HepG2 (cell line): ENCODE results near the gene PLCB4. TPM values are rescaled to one million over a fixed set of nuclear protein-coding genes. Genes with fewer than 3 reads are reported as not detected.

Source experiments
- ATAC-seq: fragments of 200-7000 bp; cut with Tn5 transposase; 3 replicates; pipeline ENCODE4 v1.9.1; 2020; ENCODE audit warnings: mild to moderate bottlenecking, moderate library complexity
- BruUV-seq: library from RNA; stranded (reverse); fragments of 400-500 nt; replicated peaks from 2 replicates; lab custom pipeline; 2021; lab: Mats Ljungman, UMichigan
- CTCF ChIA-PET: fragments of 300-600 bp; formaldehyde crosslinking; extraction: SDS; loops from one replicate; lab custom pipeline; 2021; ENCODE audit warnings: low total read pairs, inconsistent platforms, low intra/inter-chr PET ratio; lab: Yijun Ruan, JAX
- POLR2A ChIA-PET: fragments of 350-600 bp; sonication (Branson Sonifier 250); formaldehyde crosslinking; loops from one replicate; lab custom pipeline; 2020; ENCODE audit warnings: antibody characterized with exemption, inconsistent platforms; lab: Yijun Ruan, JAX
- DNase-seq: peaks from one replicate; pipeline ENCODE4 v3.0.0-alpha.2; 2015; ENCODE audit warnings: low spot score
- FAIRE-seq: peaks from 3 replicates; lab custom pipeline; 2011; peaks lifted over from hg19 to GRCh38; lab: Jason Lieb, UNC
- H2AFZ ChIP-seq: one replicate; pipeline ENCODE4 v1.6.1; 2011; ENCODE audit warnings: low read length, inconsistent platforms
- H3K27ac ChIP-seq: fragments of 300-600 bp; 3 replicates; pipeline ENCODE4 v1.8.0; 2011; ENCODE audit warnings: mixed run types, mild to moderate bottlenecking, mixed read lengths, low read length, inconsistent platforms; ENCODE audit not compliant: insufficient read depth; ENCODE audit errors: extremely low read length
- H3K27me3 ChIP-seq, 2 experiments: fragments of 200-600 bp in 1 of 2; 2 replicates in 1 of 2; 3 replicates in 1 of 2; pipeline versions ENCODE4 v1.6.0 to v1.8.0; 2011; ENCODE audit warnings: low read length in 2 of 2, mild to moderate bottlenecking in 2 of 2, moderate library complexity in 2 of 2, inconsistent platforms in 1 of 2; ENCODE audit not compliant: insufficient read depth in 2 of 2, control insufficient read depth in 1 of 2
- H3K36me3 ChIP-seq, 2 experiments: fragments of 200-600 bp in 1 of 2; replicated peaks in 1 of 2; 2 replicates in 1 of 2; 3 replicates in 1 of 2; pipeline versions ENCODE4 v1.5.1 to v1.8.0; 2011; ENCODE audit warnings: low read length in 2 of 2, inconsistent platforms in 1 of 2; ENCODE audit not compliant: insufficient read depth in 2 of 2, control insufficient read depth in 1 of 2
- H3K4me1 ChIP-seq: 2 replicates; pipeline ENCODE4 v1.5.1; 2012; ENCODE audit warnings: low read length, inconsistent platforms; ENCODE audit not compliant: insufficient read depth
- H3K4me2 ChIP-seq: 2 replicates; pipeline ENCODE4 v1.6.0; 2011; ENCODE audit warnings: low read depth, low read length, inconsistent platforms
- H3K4me3 ChIP-seq, 3 experiments: fragments of 200-600 bp in 1 of 3; sonication (generic), shearing (Covaris generic) in 1 of 3; replicated peaks in 1 of 3; 2 replicates each; pipeline ENCODE4 v1.5.1; 2011 to 2016; ENCODE audit warnings: low read length in 3 of 3, inconsistent platforms in 2 of 3, low read depth in 2 of 3, mild to moderate bottlenecking in 2 of 3, control low read depth in 1 of 3, mixed read lengths in 1 of 3; ENCODE audit not compliant: insufficient read depth in 1 of 3
- H3K79me2 ChIP-seq: one replicate; pipeline ENCODE4 v1.6.1; 2011; ENCODE audit warnings: low read length, inconsistent platforms; ENCODE audit not compliant: insufficient read depth
- H3K9ac ChIP-seq: 2 replicates; pipeline ENCODE4 v1.6.0; 2011; ENCODE audit warnings: mild to moderate bottlenecking, low read depth, low read length, inconsistent platforms; ENCODE audit not compliant: insufficient read depth
- H3K9me3 ChIP-seq: 2 replicates; pipeline ENCODE4 v1.5.1; 2012; ENCODE audit warnings: mild to moderate bottlenecking, low read length
- H4K20me1 ChIP-seq: 2 replicates; pipeline ENCODE4 v1.6.0; 2011; ENCODE audit warnings: inconsistent platforms, mild to moderate bottlenecking, low read length, moderate library complexity; ENCODE audit not compliant: insufficient read depth
- ASH2L ChIP-seq: fragments of 300-600, 200-600 bp; sonication (generic); IDR thresholded peaks from 2 replicates; pipeline ENCODE4 v1.7.0; 2017; ENCODE audit warnings: low read depth, mild to moderate bottlenecking, moderate library complexity, mixed read lengths, low read length; ENCODE audit not compliant: insufficient read length
- ZNF7 ChIP-seq: IDR thresholded peaks from 2 replicates; pipeline ENCODE4 v1.6.1; 2016; ENCODE audit warnings: missing biosample characterization, missing genetic modification reagents
- ZNF75D ChIP-seq: sonication (generic); formaldehyde crosslinking; IDR thresholded peaks from 2 replicates; pipeline ENCODE4 v1.8.1; 2023; ENCODE audit warnings: missing genetic modification reagents, mild to moderate bottlenecking, borderline replicate concordance
- whole genome bisulfite sequencing: methylation state at CpG from one replicate; pipeline ENCODE4 v1.1.6; 2017; ENCODE audit warnings: low lambda C conversion rate; 5-methylcytosine and 5-hydroxymethylcytosine counted together
- in situ Hi-C: cut with HindIII; loops from 2 replicates; pipeline ENCODE4 v1.10.0; 2017; ENCODE audit warnings: low pct_unique_long_range_greater_than_20kb; ENCODE audit not compliant: extremely low pct_ligation_motif_present
- intact Hi-C: fragments of 100-400 bp; cut with micrococcal nuclease; formaldehyde crosslinking; loops from one replicate; pipeline ENCODE4 v1.10.0; 2022; ENCODE audit not compliant: unreplicated experiment
- polyA plus RNA-seq, 8 experiments: library from polyadenylated mRNA; depleted of rRNA in 3 of 8; stranded (reverse) in 7 of 8; unstranded in 1 of 8; fragments of >200 nt; fragmentation: Illumina TruSeq in 4 of 8; extraction: Trizol in 4 of 8; gene quantifications; 2 replicates each; pipeline versions ENCODE4 v1.2.1 to v1.2.3, GENCODE V29; 2011 to 2016; ENCODE audit warnings: low read depth in 4 of 8, missing spikeins in 1 of 8, mixed read lengths in 1 of 8; ENCODE audit not compliant: insufficient read depth in 1 of 8
- total RNA-seq, 5 experiments: library from RNA; depleted of rRNA; stranded (reverse); fragments of >200 nt; fragmentation: Illumina TruSeq; extraction: Trizol; gene quantifications; 2 replicates each; pipeline ENCODE4 v1.2.3, GENCODE V29; 2016; ENCODE audit warnings: low read depth in 1 of 5
- TF ChIP-seq, protein P1 (sequence below): sonication (generic); formaldehyde crosslinking; IDR thresholded peaks from 2 replicates; pipeline ENCODE4 v1.4.0; 2020; ENCODE audit warnings: missing genetic modification reagents, mild to moderate bottlenecking, borderline replicate concordance

PLCB4 gene
- total and polyA plus RNA-seq, 2 of the 13 experiments (the other 11 are each of a cell fraction or from before 2014, with no cell fraction given), result 0.01 TPM; not detected in 1

GRCh38 chr20:9218531-9218961 lies 149.7 kb downstream of the PLCB4 start (continued):
- TF ChIP-seq, protein P1, sequence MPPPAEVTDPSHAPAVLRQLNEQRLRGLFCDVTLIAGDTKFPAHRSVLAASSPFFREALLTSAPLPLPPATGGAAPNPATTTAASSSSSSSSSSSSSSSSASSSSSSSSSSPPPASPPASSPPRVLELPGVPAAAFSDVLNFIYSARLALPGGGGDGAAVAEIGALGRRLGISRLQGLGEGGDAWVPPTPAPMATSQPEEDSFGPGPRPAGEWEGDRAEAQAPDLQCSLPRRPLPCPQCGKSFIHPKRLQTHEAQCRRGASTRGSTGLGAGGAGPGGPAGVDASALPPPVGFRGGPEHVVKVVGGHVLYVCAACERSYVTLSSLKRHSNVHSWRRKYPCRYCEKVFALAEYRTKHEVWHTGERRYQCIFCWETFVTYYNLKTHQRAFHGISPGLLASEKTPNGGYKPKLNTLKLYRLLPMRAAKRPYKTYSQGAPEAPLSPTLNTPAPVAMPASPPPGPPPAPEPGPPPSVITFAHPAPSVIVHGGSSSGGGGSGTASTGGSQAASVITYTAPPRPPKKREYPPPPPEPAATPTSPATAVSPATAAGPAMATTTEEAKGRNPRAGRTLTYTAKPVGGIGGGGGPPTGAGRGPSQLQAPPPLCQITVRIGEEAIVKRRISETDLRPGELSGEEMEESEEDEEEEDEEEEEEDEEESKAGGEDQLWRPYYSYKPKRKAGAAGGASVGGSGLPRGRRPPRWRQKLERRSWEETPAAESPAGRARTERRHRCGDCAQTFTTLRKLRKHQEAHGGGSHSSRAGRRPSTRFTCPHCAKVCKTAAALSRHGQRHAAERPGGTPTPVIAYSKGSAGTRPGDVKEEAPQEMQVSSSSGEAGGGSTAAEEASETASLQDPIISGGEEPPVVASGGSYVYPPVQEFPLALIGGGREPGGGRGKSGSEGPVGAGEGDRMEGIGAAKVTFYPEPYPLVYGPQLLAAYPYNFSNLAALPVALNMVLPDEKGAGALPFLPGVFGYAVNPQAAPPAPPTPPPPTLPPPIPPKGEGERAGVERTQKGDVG (CRISPR knock-in tag), result no peak
- no peak for TF ChIP-seq ZNF75D (CRISPR knock-in tag)

DNA sequence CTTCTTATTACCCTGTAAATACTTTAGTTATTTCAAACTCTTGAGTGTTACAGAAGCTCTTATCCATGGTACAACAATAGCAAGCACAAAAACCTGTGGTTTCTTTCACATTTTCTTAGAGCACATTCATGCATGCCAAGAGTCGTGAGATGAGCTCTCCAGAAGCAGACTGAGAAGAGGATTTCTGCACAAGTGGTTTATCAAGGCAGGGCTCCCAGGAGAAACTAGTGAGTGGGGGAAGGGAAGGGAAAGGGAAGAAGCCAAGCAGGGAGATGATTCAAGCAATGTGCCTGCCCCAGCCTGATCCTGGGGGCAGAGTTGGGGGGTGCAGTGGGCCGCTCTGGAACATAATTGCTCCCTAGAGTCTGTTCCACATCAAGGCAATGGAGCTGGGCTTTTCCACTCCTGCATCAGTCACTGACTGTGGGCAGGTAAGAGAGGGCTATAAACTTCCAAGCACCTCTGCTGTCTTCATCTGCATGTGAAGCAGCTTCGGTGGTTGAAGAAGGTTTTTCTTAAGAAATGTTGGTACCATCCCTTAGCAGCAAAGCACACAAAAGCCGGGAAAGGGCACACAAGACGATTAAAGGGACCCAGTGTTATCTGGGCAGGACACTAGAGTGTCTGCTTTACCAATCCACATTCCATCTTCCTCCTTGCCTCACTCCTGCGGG lies 152.1 kb downstream of the PLCB4 start:
- Histone ChIP-seq H3K9ac (no peak overlapping the region), H3K4me1 (no peaks in the 10 kb centered on the region), H3K4me2 (no peak overlapping the region), H3K4me3 (no peak overlapping the region), H3K36me3 (no peaks in the 10 kb centered on the region), H3K9me3 (no peaks in the 10 kb centered on the region), H3K27ac (no peak overlapping the region), H2AFZ (no peak overlapping the region), H3K79me2 (no peaks in the 10 kb centered on the region), H3K27me3 (peaks cover 0 to 18% of the 10 kb centered on the region in 2 experiments; a peak in 2 of 5 replicates), H4K20me1 (no peaks in the 10 kb centered on the region)
- no peak for DNase-seq
- in situ Hi-C loops (no loop called here), intact Hi-C loops (no loop called here)
- ChIA-PET CTCF (no interaction called here), POLR2A (no interaction called here)
- no peak for TF ChIP-seq ZNF7 (CRISPR knock-in tag)
- no peak for TF ChIP-seq ASH2L
- WGBS, result 4% methylated on average over 6 of the region's 6 CpGs
- no peak for FAIRE-seq
- ATAC-seq, result no peak
- no TSS peak for BruUV-seq
